Muscle layer of duodenum (tissue), 2 donors: ENCODE measurements around the gene MT1X.

ENCODE experiments used
- H3K27ac ChIP-seq: one replicate; pipeline ENCODE4 v1.7.0; 2013; ENCODE audit warnings: mild to moderate bottlenecking, low read length
- H3K27me3 ChIP-seq: one replicate; pipeline ENCODE4 v1.7.0; 2013; ENCODE audit warnings: low read depth, mild to moderate bottlenecking, control low read depth, low read length
- H3K36me3 ChIP-seq, 2 donors: one replicate each; pipeline ENCODE4 v1.7.0; 2013; ENCODE audit warnings: low read length in 2 of 2, control low read depth in 1 of 2, mild to moderate bottlenecking in 1 of 2; ENCODE audit not compliant: insufficient read depth in 2 of 2, control insufficient read depth in 1 of 2
- H3K4me1 ChIP-seq, 2 donors: one replicate each; pipeline ENCODE4 v1.7.0; 2013; ENCODE audit warnings: low read length in 2 of 2, mild to moderate bottlenecking in 2 of 2, control low read depth in 1 of 2, moderate library complexity in 1 of 2; ENCODE audit not compliant: insufficient read depth in 2 of 2, control insufficient read depth in 1 of 2
- H3K4me3 ChIP-seq, 2 donors: one replicate each; pipeline ENCODE4 v1.7.0; 2013; ENCODE audit warnings: low read length in 2 of 2, low read depth in 1 of 2, mild to moderate bottlenecking in 1 of 2
- H3K9me3 ChIP-seq, 2 donors: one replicate each; pipeline ENCODE4 v1.7.0; 2013; ENCODE audit warnings: low read length in 2 of 2, control low read depth in 1 of 2, mild to moderate bottlenecking in 1 of 2; ENCODE audit not compliant: control insufficient read depth in 1 of 2
- donor health status: healthy.

Gene MT1X

DNA sequence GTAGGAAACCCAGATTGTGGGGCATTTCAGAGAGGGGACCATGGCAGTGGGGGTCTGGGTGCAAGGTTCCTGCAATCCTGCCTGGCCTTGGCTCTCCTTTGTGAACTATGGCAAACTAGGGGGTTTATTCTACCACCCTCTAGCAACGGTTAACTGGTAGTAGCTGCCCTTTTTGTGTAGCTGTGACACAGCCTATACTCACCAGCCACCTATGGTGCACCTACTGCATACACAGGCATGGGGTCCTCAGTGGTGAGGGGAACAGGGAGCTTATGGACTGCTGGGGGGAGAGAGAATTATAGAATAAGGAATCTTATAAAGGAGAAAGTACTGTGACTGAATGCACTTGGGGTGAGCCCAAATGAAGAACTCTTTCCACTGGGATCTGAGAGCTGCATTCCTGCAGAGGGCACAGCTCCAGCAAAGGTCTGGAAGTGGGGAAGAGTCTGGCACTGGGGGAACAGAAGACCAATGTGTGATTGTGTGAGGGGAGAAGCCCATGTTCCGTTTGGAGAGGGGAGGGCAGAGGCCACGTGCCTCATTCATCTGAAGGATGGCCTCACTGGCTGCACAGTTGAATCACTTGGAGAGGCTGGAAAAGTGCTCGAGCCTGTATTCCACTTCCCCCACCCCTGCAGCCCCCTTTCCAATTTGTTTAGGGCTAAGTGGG is 2.1 kb downstream of the MT1X start:
- no peaks in the 10 kb centered on the region for H3K27me3 ChIP-seq
- no peaks in the 10 kb centered on the region for H3K9me3 ChIP-seq
- H3K27ac ChIP-seq, result peak overlapping the region; percentile 14
- no peaks in the 10 kb centered on the region for H3K36me3 ChIP-seq
- H3K4me3 ChIP-seq, result peak overlapping the region; percentile 65 to 97
- H3K4me1 ChIP-seq, result peaks cover 0 to 11% of the 10 kb centered on the region in 2 donors

GRCh38 chr16:56684926-56685590 is 2.8 kb downstream of the MT1X start:
- Histone ChIP-seq H3K9me3 (no peaks in the 10 kb centered on the region), H3K36me3 (no peaks in the 10 kb centered on the region), H3K27me3 (no peaks in the 10 kb centered on the region), H3K4me3 (no peak overlapping the region), H3K4me1 (peaks cover 0 to 11% of the 10 kb centered on the region in 2 donors), H3K27ac (peak overlapping the region; percentile 14)

- no peak overlapping the region for H3K27ac ChIP-seq
- H3K9me3 ChIP-seq, result no peaks in the 10 kb centered on the region
- no peak overlapping the region for H3K4me3 ChIP-seq
- H3K27me3 ChIP-seq, result no peaks in the 10 kb centered on the region
- H3K36me3 ChIP-seq, result no peaks in the 10 kb centered on the region
- peaks cover 0 to 11% of the 10 kb centered on the region in 2 donors for H3K4me1 ChIP-seq
Measured at GRCh38 chr16:56686758-56687157, 4.5 kb downstream of the MT1X start.

GRCh38 chr16:56688762-56689161 is 6.5 kb downstream of the MT1X start:
- Histone ChIP-seq H3K4me3 (no peak overlapping the region), H3K4me1 (no peaks in the 10 kb centered on the region), H3K27me3 (no peaks in the 10 kb centered on the region), H3K36me3 (no peaks in the 10 kb centered on the region), H3K27ac (no peak overlapping the region), H3K9me3 (no peaks in the 10 kb centered on the region)

GRCh38 chr16:56689171-56689570 is 6.9 kb downstream of the MT1X start:
- no peaks in the 10 kb centered on the region for H3K4me1 ChIP-seq
- no peak overlapping the region for H3K4me3 ChIP-seq
- H3K27me3 ChIP-seq, result no peaks in the 10 kb centered on the region
- no peaks in the 10 kb centered on the region for H3K9me3 ChIP-seq
- no peaks in the 10 kb centered on the region for H3K36me3 ChIP-seq
- no peak overlapping the region for H3K27ac ChIP-seq

DNA sequence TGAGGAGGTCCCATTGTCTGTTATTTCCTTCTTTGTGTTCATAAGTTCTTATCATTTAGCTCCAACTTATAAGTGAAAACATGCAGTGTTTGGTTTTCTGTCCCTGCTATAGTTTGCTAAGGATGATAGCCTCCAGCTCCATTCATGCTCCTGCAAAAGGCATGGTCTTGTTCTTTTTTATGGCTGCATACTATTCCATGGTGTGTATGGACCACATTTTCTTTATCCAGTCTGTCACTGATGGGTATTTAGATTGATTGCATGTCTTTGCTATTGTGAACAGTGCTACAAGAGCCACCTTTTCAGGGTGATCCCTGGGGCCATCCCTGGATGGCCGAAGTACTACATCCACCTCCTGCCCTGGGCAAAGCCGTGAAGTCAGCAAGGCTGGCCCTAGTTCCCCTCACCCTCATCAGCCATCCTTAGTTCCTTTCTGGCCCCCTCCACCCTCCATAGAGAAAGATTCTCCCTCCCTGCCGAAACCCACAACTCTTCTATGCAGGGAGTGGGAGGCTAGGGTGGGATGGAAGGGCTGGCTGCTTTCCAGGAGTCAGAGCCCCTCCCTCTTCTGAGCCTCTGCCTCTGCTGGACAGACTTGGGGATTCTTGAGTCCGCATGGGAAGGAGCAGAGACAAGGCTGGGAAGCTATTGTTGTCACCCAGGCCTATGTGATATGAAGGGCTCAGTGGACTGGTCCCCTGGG is 8.3 kb downstream of the MT1X start:
- Histone ChIP-seq H3K4me3 (no peak overlapping the region), H3K4me1 (no peaks in the 10 kb centered on the region), H3K27me3 (no peaks in the 10 kb centered on the region), H3K9me3 (no peaks in the 10 kb centered on the region), H3K36me3 (no peaks in the 10 kb centered on the region), H3K27ac (no peak overlapping the region)

- H3K4me3 ChIP-seq, result no peak overlapping the region
- no peaks in the 10 kb centered on the region for H3K36me3 ChIP-seq
- no peaks in the 10 kb centered on the region for H3K27me3 ChIP-seq
- H3K9me3 ChIP-seq, result no peaks in the 10 kb centered on the region
- no peak overlapping the region for H3K27ac ChIP-seq
- H3K4me1 ChIP-seq, result no peaks in the 10 kb centered on the region
Measured at GRCh38 chr16:56691885-56692284, 9.6 kb downstream of the MT1X start.

GRCh38 chr16:56695246-56695645 is 13.0 kb downstream of the MT1X start:
- H3K4me1 ChIP-seq, result no peaks in the 10 kb centered on the region
- H3K4me3 ChIP-seq, result no peak overlapping the region
- no peaks in the 10 kb centered on the region for H3K27me3 ChIP-seq
- H3K9me3 ChIP-seq, result peaks cover 0 to 3% of the 10 kb centered on the region in 2 donors
- H3K27ac ChIP-seq, result no peak overlapping the region
- no peaks in the 10 kb centered on the region for H3K36me3 ChIP-seq

DNA sequence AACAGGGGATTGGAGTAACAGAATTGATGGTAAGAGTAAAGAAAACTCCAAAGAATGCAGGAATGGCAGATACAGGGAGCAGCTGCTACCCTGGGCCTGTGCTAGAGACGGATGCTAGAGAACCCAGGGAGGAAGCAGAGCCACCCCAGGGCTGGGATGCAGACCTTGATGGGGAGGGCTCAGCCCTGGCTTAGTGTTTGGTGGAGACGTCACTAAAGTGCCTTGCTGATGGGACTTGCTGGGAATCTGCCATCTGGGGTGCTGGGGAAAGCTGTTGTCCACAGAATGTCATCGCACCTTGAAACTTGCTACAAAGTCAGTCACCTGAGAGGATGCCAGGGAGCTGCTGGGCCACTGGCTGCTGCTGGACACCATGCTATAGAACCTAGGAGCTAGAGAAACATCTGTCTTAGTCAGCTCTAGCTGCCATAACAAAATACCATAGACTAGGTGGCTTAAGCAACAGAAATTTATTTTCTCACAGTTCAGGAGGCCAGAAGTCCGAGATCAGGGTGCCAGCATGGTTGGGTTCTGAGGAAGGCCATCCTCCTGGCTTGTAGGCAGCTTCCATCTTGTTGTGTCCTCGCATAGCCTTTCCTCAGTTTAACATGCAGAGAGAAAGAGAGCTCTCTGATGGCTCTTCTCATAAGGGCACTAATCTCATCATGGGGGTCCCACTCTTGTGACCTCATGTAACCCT is 15.3 kb downstream of the MT1X start:
- Histone ChIP-seq H3K9me3 (peaks cover 0 to 3% of the 10 kb centered on the region in 2 donors), H3K4me3 (no peak overlapping the region), H3K27me3 (no peaks in the 10 kb centered on the region), H3K27ac (no peak overlapping the region), H3K36me3 (no peaks in the 10 kb centered on the region), H3K4me1 (peaks cover 0 to 5% of the 10 kb centered on the region in 2 donors)

DNA sequence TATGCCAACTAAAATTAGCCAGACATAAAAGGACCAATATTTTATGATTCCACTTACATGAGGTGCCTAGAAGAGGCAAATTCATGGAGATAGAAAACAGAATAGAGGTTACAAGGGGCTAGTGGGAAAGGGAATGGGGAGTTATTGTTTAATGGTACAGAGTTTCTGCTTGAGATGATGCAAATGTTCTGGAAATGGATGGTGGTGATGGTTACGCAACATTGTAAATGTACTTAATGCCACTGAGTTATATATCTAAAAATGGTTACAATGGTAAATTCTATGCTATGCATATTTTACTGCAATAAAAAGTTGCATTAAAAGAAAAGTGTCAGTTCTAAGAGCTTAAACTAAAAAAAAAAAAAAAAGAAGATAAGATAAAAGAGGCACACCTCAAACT is 17.9 kb downstream of the MT1X start:
- no peak overlapping the region for H3K27ac ChIP-seq
- no peaks in the 10 kb centered on the region for H3K36me3 ChIP-seq
- peaks cover 0 to 3% of the 10 kb centered on the region in 2 donors for H3K9me3 ChIP-seq
- no peaks in the 10 kb centered on the region for H3K27me3 ChIP-seq
- H3K4me1 ChIP-seq, result peaks cover 0 to 5% of the 10 kb centered on the region in 2 donors
- H3K4me3 ChIP-seq, result no peak overlapping the region

GRCh38 chr16:56700631-56701030 is 18.4 kb downstream of the MT1X start:
- Histone ChIP-seq H3K36me3 (no peaks in the 10 kb centered on the region), H3K9me3 (peaks cover 0 to 3% of the 10 kb centered on the region in 2 donors), H3K4me1 (peaks cover 0 to 5% of the 10 kb centered on the region in 2 donors), H3K4me3 (no peak overlapping the region), H3K27ac (no peak overlapping the region), H3K27me3 (no peaks in the 10 kb centered on the region)
